Activated CD8-positive, alpha-beta memory T cell treated with anti-CD3 and anti-CD28 coated beads for 1 hour (primary cell): ENCODE measurements around the gene CAMLG.

ENCODE experiments used
- DNase-seq, 2 donors: peaks; one replicate each; pipeline ENCODE4 v3.0.0-alpha.2; 2020; ENCODE audit warnings: low read depth in 1 of 2; ENCODE audit errors: extremely low read depth in 1 of 2

Gene CAMLG

DNA sequence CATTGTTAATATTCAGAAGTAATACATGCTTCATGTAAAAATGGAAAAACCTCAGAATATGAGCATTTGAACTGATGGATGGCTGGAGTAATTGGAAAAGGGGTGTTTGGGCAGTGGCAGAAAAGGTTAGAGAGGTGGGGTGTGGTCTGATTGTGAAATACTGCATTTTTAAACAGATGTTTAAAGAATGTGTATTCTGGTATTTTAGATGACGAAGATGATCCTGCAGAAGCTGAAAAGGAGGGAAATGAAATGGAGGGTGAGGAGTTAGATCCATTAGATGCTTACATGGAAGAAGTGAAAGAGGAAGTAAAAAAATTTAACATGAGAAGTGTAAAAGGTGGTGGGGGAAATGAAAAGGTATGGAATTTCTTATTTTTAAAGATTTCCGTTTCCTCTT is 39.0 kb downstream of the CAMLG start:
- DNase-seq: no peak

DNA sequence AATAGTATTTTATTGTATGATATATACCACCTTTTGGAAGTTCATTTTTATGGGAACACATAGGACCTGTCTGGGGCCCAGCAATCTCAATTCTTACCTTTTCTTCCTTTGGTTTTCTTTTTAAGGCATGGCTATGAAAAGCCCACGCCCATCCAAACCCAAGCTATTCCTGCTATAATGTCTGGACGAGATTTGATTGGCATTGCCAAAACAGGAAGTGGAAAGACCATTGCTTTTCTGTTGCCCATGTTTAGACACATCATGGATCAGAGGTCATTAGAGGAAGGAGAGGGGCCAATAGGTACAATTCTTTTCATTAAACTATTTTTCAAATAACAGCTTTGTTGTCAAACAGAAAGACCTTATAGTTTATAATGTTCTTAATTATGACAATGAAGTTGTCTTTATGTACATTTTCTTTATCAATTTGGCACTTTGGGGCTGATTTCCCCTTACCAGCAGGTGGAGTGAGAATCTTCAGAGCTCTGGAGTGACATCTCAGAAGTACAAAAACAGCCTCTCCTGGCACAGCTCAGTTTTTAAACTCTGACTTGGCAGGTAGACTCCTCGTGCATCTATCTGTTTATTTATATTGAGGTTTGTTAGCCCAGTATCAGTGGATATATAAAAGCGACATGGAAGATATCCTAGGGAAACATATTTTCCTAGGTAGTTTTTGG is 46.0 kb downstream of the CAMLG start:
- no peak for DNase-seq

DNA sequence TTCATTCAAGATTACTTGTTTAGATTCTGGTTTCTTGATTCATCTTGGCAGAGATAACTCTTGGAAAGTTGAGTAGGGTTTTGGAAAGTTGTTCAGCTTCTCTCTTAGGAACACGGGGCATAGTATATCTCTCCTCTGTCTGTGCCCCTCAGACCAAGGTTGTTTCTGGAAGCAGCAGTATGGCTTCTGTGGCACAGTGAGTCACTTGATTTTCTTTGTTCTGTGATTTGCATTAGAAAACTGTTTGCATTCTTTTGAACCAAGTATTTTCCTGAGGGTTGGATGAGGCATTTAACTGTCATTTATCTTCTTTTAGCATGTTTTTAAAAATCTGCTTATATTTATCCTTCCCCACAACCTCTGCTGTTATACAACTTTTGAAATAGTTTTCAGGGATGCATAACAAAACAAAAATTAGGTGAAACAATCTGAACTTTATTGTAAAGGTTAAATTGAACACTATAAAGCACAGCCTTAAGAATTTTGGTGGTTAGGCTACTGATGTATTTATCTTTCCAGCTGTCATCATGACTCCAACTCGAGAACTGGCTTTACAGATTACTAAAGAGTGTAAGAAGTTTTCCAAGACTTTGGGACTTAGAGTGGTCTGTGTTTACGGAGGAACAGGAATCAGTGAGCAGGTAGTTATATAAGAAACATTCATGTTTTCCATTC is 46.7 kb downstream of the CAMLG start:
- no peak for DNase-seq

DNA sequence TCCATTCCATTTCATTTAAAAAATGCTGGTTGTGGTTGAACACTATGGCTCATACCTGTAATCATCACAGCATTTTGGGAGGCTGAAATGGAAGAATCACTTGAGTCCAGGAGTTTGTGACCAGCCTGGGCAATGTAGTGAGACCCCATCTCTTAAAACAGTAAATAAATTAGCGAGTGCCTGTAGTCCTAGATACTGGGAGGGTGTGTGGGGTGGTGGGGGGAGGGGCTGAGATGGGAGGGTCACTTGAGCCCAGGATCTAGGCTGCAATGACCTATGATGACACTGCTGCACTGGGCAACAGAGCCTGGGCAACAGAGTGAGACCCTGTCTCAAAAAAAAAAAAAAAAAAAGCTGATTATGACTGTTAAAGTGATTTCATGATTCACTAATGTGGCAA is 49.3 kb downstream of the CAMLG start:
- DNase-seq: no peak

DNA sequence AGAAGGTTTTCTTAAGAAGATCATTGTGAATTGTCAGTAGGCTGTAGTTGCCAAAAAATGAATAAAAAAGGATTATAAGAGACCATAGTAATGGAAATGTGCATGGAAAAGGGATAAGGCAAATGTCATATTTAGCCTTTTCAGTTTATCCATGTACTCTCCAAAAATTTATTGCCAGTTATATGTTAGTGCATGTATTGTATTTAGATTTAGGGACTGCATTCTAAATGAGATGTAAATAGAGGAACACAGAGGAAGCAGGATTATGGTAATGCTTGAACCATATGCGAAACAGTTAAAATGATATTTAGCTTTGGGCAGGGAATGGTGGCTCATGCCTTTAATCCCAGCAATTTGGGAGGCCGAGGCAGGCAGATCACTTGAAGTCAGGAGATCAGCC is 53.2 kb downstream of the CAMLG start:
- no peak for DNase-seq

DNA sequence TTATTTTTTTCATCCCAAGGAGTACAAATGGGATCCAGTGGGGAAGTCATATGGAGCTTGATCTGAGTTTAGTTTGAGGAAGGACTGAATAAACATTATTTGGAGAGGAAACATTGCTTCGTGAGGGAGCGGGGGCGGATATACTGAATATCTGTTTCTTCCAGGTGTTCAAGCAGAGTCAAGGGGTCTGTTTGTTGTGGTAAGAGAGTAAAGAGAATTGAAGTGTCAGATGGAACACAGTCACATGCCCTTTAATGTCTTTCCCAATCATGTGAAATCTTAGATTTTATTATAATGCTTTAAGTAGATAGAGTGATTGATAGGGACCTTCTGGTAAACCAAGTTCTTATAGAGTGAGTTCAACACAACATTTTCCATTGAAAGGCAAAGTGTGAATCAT is 53.9 kb downstream of the CAMLG start:
- no peak for DNase-seq

DNA sequence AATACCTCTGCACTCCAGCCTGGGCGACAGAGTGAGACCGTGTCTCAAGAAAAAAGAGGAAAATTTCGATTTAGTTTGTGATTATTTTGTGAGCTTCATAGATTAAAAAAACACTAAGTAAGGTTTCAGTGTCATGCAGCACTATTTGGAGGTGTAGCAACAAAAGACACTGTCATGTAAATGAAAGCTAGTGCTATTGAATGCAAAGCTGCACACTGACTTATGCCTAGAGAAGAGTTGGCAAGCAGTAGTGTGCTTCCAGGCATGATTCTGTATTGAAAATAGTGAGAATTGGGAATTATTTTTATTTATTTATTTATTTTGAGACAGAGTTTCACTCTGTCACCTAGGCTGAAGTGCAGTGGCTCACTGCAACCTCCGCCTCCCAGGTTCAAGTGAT is 54.8 kb downstream of the CAMLG start:
- no peak for DNase-seq

DNA sequence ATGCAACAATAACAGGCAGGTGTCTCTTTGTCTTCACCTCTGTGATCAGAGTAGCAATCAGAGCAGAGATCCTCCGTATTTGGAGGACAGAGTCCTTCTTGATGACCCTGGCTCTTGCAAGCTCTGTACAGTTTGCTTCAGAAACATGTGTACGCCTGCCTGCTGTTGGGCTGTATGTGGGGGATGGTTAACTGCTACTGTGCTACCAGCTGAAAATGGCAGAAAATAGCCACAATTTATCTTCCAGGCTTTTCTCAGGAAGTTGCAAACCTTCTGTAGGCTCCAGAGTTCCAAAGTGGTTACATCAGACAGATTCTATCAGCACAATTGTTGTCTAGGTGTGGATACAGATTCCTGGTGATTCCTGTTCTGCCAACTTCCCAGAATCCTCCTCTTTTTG is 55.7 kb downstream of the CAMLG start:
- no peak for DNase-seq

DNA sequence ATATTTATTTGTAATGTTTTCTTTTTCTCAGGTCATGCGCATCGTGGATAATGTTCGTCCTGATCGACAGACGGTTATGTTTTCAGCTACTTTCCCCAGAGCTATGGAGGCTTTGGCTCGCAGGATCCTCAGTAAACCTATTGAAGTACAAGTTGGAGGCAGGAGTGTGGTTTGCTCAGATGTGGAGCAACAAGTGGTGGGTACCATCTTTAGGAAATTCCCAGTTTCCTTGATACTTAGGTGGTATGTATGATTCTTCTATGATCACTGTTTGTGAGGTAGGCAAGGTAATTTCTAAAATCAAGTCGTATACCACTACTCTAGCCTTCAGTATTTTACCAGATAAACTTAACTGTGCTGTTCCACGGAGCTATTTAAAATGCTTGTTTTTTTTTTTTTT is 56.5 kb downstream of the CAMLG start:
- DNase-seq: no peak

DNA sequence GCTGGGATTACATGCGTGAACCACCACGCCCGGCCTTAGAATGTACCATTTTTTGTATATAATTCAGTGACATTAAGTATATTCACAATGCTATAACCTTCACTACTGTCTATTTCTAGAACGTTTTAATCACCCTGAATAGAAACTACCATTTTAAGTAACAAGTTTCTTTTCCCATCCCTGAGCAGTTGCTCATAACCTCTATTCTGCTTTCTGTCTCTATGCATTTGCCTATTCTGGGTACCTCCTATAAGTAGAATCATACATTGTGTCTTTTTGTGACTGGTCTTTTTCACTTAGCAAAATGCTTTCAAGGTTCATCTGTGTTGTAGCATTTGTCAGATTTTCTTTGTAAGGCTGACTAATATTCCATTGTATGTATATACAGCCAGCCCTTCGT is 60.1 kb downstream of the CAMLG start:
- no peak for DNase-seq
